GM23248 (cell line): ENCODE measurements around the gene TMCO4.

Experiments
- EZH2 ChIP-seq: fragments of 200-600 bp; sonication (generic); IDR thresholded peaks from 2 replicates; pipeline ENCODE4 v1.6.1; 2018; ENCODE audit warnings: antibody characterized with exemption, mild to moderate bottlenecking; ENCODE audit not compliant: insufficient read depth, poor library complexity, severe bottlenecking
- EZH2phosphoT487 ChIP-seq: fragments of 200-600 bp; sonication (generic); IDR thresholded peaks from 2 replicates; pipeline ENCODE4 v1.6.1; 2018; ENCODE audit warnings: antibody characterized with exemption, moderate library complexity, mild to moderate bottlenecking, low read depth; ENCODE audit not compliant: insufficient read depth

GRCh38 chr1:19733615-19734014, 66.1 kb downstream of the TMCO4 start:
- TF ChIP-seq EZH2phosphoT487 (no peak), EZH2 (no peak)
